Nephron progenitor cell (in vitro differentiated cells): ENCODE results near the gene VMO1.

Source experiments
- DNase-seq: peaks from one replicate; pipeline ENCODE4 v3.0.0; 2021
- H3K27ac Mint-ChIP-seq: 2 replicates; pipeline ENCODE4 v1.8.0; 2021; ENCODE audit warnings: mild to moderate bottlenecking, moderate library complexity, mixed read lengths
- H3K27me3 Mint-ChIP-seq: 2 replicates; pipeline ENCODE4 v1.8.0; 2021; ENCODE audit warnings: mild to moderate bottlenecking, low read depth, mixed read lengths; ENCODE audit not compliant: poor library complexity
- H3K36me3 Mint-ChIP-seq: 2 replicates; pipeline ENCODE4 v1.8.0; 2021; ENCODE audit warnings: low read depth, mixed read lengths
- H3K4me1 Mint-ChIP-seq: 2 replicates; pipeline ENCODE4 v1.8.0; 2021; ENCODE audit warnings: mixed read lengths
- H3K4me3 Mint-ChIP-seq: 2 replicates; pipeline ENCODE4 v1.8.0; 2021; ENCODE audit warnings: mild to moderate bottlenecking, moderate library complexity, mixed read lengths
- H3K9me3 Mint-ChIP-seq: 2 replicates; pipeline ENCODE4 v1.8.0; 2021; ENCODE audit warnings: mild to moderate bottlenecking, moderate library complexity, mixed read lengths
- CTCF ChIP-seq: fragments of 200-600 bp; sonication (generic); IDR thresholded peaks from 2 replicates; pipeline ENCODE4 v1.5.0; 2021; ENCODE audit warnings: antibody characterized with exemption

The VMO1 gene

GRCh38 chr17:4764595-4764994 is 21.6 kb downstream of the VMO1 start:
- peaks cover 4% of the 10 kb centered on the region for H3K4me1 Mint-ChIP-seq
- no peaks in the 10 kb centered on the region for H3K9me3 Mint-ChIP-seq
- no peak overlapping the region for H3K4me3 Mint-ChIP-seq
- H3K27ac Mint-ChIP-seq, result no peak overlapping the region
- no peak for DNase-seq
- peaks cover 13% of the 10 kb centered on the region for H3K27me3 Mint-ChIP-seq
- TF ChIP-seq CTCF, result no peak
- H3K36me3 Mint-ChIP-seq, result no peaks in the 10 kb centered on the region

GRCh38 chr17:4759776-4760236 is 26.4 kb downstream of the VMO1 start:
- H3K27ac Mint-ChIP-seq, result no peak overlapping the region
- no peak for DNase-seq
- no peak overlapping the region for H3K4me3 Mint-ChIP-seq
- no peak for TF ChIP-seq CTCF
- H3K36me3 Mint-ChIP-seq, result no peaks in the 10 kb centered on the region
- H3K9me3 Mint-ChIP-seq, result no peaks in the 10 kb centered on the region
- peaks cover 5% of the 10 kb centered on the region for H3K4me1 Mint-ChIP-seq
- peaks cover 40% of the 10 kb centered on the region for H3K27me3 Mint-ChIP-seq

- Mint-ChIP-seq H3K4me1 (no peaks in the 10 kb centered on the region), H3K36me3 (no peaks in the 10 kb centered on the region), H3K4me3 (no peak overlapping the region), H3K27ac (no peak overlapping the region), H3K27me3 (peaks cover 93% of the 10 kb centered on the region), H3K9me3 (no peaks in the 10 kb centered on the region)
- no peak for DNase-seq
- no peak for TF ChIP-seq CTCF
Measured at GRCh38 chr17:4753392-4753791, 32.8 kb downstream of the VMO1 start.

- no peak overlapping the region for H3K4me3 Mint-ChIP-seq
- no peaks in the 10 kb centered on the region for H3K36me3 Mint-ChIP-seq
- peaks cover 93% of the 10 kb centered on the region for H3K27me3 Mint-ChIP-seq
- H3K27ac Mint-ChIP-seq, result no peak overlapping the region
- H3K4me1 Mint-ChIP-seq, result no peaks in the 10 kb centered on the region
- no peak for DNase-seq
- peaks cover 5% of the 10 kb centered on the region for H3K9me3 Mint-ChIP-seq
- no peak for TF ChIP-seq CTCF
Measured at GRCh38 chr17:4751932-4752331, 34.2 kb downstream of the VMO1 start.

- Mint-ChIP-seq H3K9me3 (peaks cover 5% of the 10 kb centered on the region), H3K27me3 (peaks cover 97% of the 10 kb centered on the region), H3K4me3 (no peak overlapping the region), H3K27ac (no peak overlapping the region), H3K4me1 (peaks cover 10% of the 10 kb centered on the region), H3K36me3 (no peaks in the 10 kb centered on the region)
- no peak for TF ChIP-seq CTCF
- no peak for DNase-seq
Measured at GRCh38 chr17:4750606-4751005, 35.6 kb downstream of the VMO1 start.

- Mint-ChIP-seq H3K4me3 (no peak overlapping the region), H3K36me3 (no peaks in the 10 kb centered on the region), H3K4me1 (peaks cover 17% of the 10 kb centered on the region), H3K27ac (no peak overlapping the region), H3K27me3 (peaks cover 100% of the 10 kb centered on the region), H3K9me3 (peaks cover 5% of the 10 kb centered on the region)
- TF ChIP-seq CTCF, result no peak
- DNase-seq, result no peak
Measured at GRCh38 chr17:4748686-4749085, 37.5 kb downstream of the VMO1 start.
